DMS153 treated with DMSO at 0.1 percent for 48 hours (cell line): ENCODE data around the gene TEP1.
"Not testable (repeated sequence)": the region's sequence is repeated elsewhere in the genome, so short reads cannot be mapped to it uniquely, and the experiment has no call there.

Source experiments
- DNase-seq: peaks from one replicate; lab custom pipeline; 2025; ENCODE audit not compliant: unreplicated experiment; lab: John Stamatoyannopoulos, UW

The TEP1 gene

GRCh38 chr14:20345366-20345765, 67.9 kb downstream of the TEP1 start:
- no peak for DNase-seq

GRCh38 chr14:20343862-20344220, 69.5 kb downstream of the TEP1 start:
- DNase-seq, result no peak

- DNase-seq, result peak; percentile 99
These were observed 70.0 kb downstream of the TEP1 start, which contains the start of gene PARP2 for GRCh38 chr14:20343092-20343861. PARP2 (plus strand) TSS chr14:20343635; CDS start chr14:20343642, 7 bp downstream.

GRCh38 chr14:20341646-20342045, 71.7 kb downstream of the TEP1 start:
- no peak for DNase-seq

- DNase-seq, result not testable (repeated sequence)
These were observed 72.3 kb downstream of the TEP1 start for GRCh38 chr14:20341032-20341431.

GRCh38 chr14:20334017-20334416, 79.3 kb downstream of the TEP1 start:
- no peak for DNase-seq

GRCh38 chr14:20333494-20333841, 79.8 kb downstream of the TEP1 start:
- DNase-seq, result no peak

- DNase-seq, result peak; percentile 83
These were observed 80.4 kb downstream of the TEP1 start, which contains the start of gene CCNB1IP1 for GRCh38 chr14:20332788-20333493. CCNB1IP1 (minus strand) TSS chr14:20333279; CDS start chr14:20316523, 16,756 bp downstream.

GRCh38 chr14:20332431-20332787, 80.9 kb downstream of the TEP1 start:
- DNase-seq, result no peak

- no peak for DNase-seq
These were observed 82.2 kb downstream of the TEP1 start for GRCh38 chr14:20331053-20331613.

- DNase-seq, result no peak
These were observed 83.9 kb downstream of the TEP1 start for GRCh38 chr14:20329355-20329754.

GRCh38 chr14:20328705-20329104, 84.6 kb downstream of the TEP1 start:
- DNase-seq, result no peak

- DNase-seq, result peak; percentile 43
These were observed 86.1 kb downstream of the TEP1 start for GRCh38 chr14:20327005-20327869.

GRCh38 chr14:20317720-20318119, 95.6 kb downstream of the TEP1 start:
- DNase-seq, result no peak
